ENCODE data around the gene SULT1C4. TPM values are rescaled to one million over a fixed set of nuclear protein-coding genes. Genes with fewer than 3 reads are reported as not detected.

Gene SULT1C4
- total and polyA plus RNA-seq, 2 of the 8 experiments (the other 6 are each of a cell fraction or from before 2014, with no cell fraction given) = 1.5 to 2.1 TPM

- no peak overlapping the region for H3K14ac ChIP-seq (ENCODE audit: insufficient read length)
- ChIA-PET POLR2A (ENCODE audit: partially characterized antibody) (interaction anchor here (1.3 kb wide), 1 partner anchor 14 kb away, joined by 5 read pairs; no protein-coding TSS in a partner anchor), CTCF (ENCODE audit: partially characterized antibody) (interaction anchor here (1.2 to 1.3 kb wide), 2 partner anchors 12 kb away, joined by 5 read pairs; partner anchors contain the start of gene SULT1C4)
- H3K27me3 ChIP-seq (replicated peaks in 1 of 4; ENCODE audit: control insufficient read depth in 3 of 4, extremely low read depth in 1 of 4, insufficient read depth in 3 of 4, low read length in 3 of 4) = no peaks in the 10 kb centered on the region
- no peak overlapping the region for H2BK5ac ChIP-seq (ENCODE audit: low read depth, low read length)
- H2AFZ ChIP-seq (ENCODE audit: low read length) = no peak overlapping the region
- peaks cover 0 to 6% of the 10 kb centered on the region in 2 experiments; a peak in 3 of 4 replicates for H3K9me3 ChIP-seq (ENCODE audit: insufficient read depth in 2 of 2, low read depth in 1 of 2, low read length in 1 of 2)
- no peak overlapping the region for H3K4ac ChIP-seq (replicated peaks; ENCODE audit: insufficient read length, low read depth, low read length)
- H4K20me1 ChIP-seq (replicated peaks in 1 of 2; ENCODE audit: control insufficient read depth in 1 of 2, insufficient read depth in 2 of 2, low read length in 2 of 2) = no peaks in the 10 kb centered on the region
- H3K56ac ChIP-seq (replicated peaks; ENCODE audit: insufficient read length, low read depth, low read length) = no peak overlapping the region
- no peaks in the 10 kb centered on the region for H3K36me3 ChIP-seq (ENCODE audit: control insufficient read depth in 2 of 4, insufficient read depth in 4 of 4, low read length in 3 of 4)
- H3K79me1 ChIP-seq (ENCODE audit: low read depth, low read length) = no peaks in the 10 kb centered on the region
- no peak overlapping the region for H2AK5ac ChIP-seq (ENCODE audit: low read depth, low read length)
- H2BK120ac ChIP-seq (replicated peaks; ENCODE audit: low read depth, low read length) = no peak overlapping the region
- H2BK15ac ChIP-seq (ENCODE audit: low read length) = no peak overlapping the region
- H3K9ac ChIP-seq (replicated peaks in 1 of 4; ENCODE audit: extremely low read depth in 1 of 4, low read depth in 3 of 4, low read length in 3 of 4) = no peak overlapping the region
- FAIRE-seq (no peak), DNase-seq (ENCODE audit: low read depth in 1 of 2, low spot score in 2 of 2) (no peak)
- H2BK20ac ChIP-seq (ENCODE audit: low read length) = no peak overlapping the region
- 81% methylated on average over 2 of the region's 2 CpGs; no CpG with 5 or more reads in 1 of the 2 experiments for WGBS, 2 experiments (ENCODE audit: extremely low coverage in 1 of 2, insufficient coverage in 1 of 2, insufficient read length in 1 of 2, insufficient replicate concordance in 2 of 2, low coverage in 1 of 2, low lambda C conversion rate in 2 of 2, missing lambda C conversion rate in 1 of 2)
- H3K4me2 ChIP-seq (ENCODE audit: insufficient read depth in 1 of 2, low read depth in 2 of 2, low read length in 2 of 2) = no peak overlapping the region
- no peak overlapping the region for H2BK12ac ChIP-seq (ENCODE audit: low read depth, low read length)
- no peak overlapping the region for H3K23ac ChIP-seq (ENCODE audit: insufficient read length)
- H4K5ac ChIP-seq (ENCODE audit: insufficient read length, low read depth, low read length) = no peak overlapping the region
- H3K79me2 ChIP-seq (ENCODE audit: control insufficient read depth in 1 of 2, insufficient read depth in 2 of 2, low read length in 2 of 2) = no peaks in the 10 kb centered on the region
- no peak overlapping the region for H4K91ac ChIP-seq (replicated peaks; ENCODE audit: insufficient read length, low read length)
- no peak overlapping the region for H3K18ac ChIP-seq (ENCODE audit: extremely low read depth, low read length)
- no peaks in the 10 kb centered on the region for H3K23me2 ChIP-seq (ENCODE audit: low read depth, low read length)
- H3K27ac ChIP-seq (ENCODE audit: low read depth, low read length) = no peak overlapping the region
- no peak overlapping the region for H3K4me3 ChIP-seq (ENCODE audit: extremely low read depth in 1 of 4, insufficient read depth in 2 of 4, low read depth in 3 of 4, low read length in 4 of 4)
- H4K8ac ChIP-seq (ENCODE audit: extremely low read depth, insufficient read depth, low read length) = no peak overlapping the region
- H3K4me1 ChIP-seq (replicated peaks in 1 of 4; ENCODE audit: control insufficient read depth in 3 of 4, insufficient read depth in 4 of 4, low read length in 3 of 4) = no peaks in the 10 kb centered on the region
- TF ChIP-seq POLR2AphosphoS5 (IDR thresholded peaks at IDR 0.05; ENCODE audit: low read depth, low read length) (no peak), MAFK (IDR thresholded peaks at IDR 0.05; ENCODE audit: low read depth, low read length) (no peak), BRCA1 (IDR thresholded peaks at IDR 0.05; ENCODE audit: low read depth, low read length) (no peak), SP4 (IDR thresholded peaks at IDR 0.05; ENCODE audit: low read length) (no peak), MAX (IDR thresholded peaks at IDR 0.05) (no peak), BACH1 (IDR thresholded peaks at IDR 0.05; ENCODE audit: low read length) (no peak), NRF1 (IDR thresholded peaks at IDR 0.05; ENCODE audit: low read depth, low read length) (no peak), SIN3A (conservative IDR thresholded peaks at IDR 0.05 in 1 of 2, IDR thresholded peaks at IDR 0.05 in 1 of 2; ENCODE audit: low read depth in 1 of 2, low read length in 2 of 2) (no peak), TAF1 (IDR thresholded peaks at IDR 0.05; ENCODE audit: low read depth, low read length) (no peak), SAP30 (IDR thresholded peaks at IDR 0.05; ENCODE audit: insufficient read depth, insufficient replicate concordance, low read length) (no peak), SUZ12 (IDR thresholded peaks at IDR 0.05; ENCODE audit: low read length) (no peak), TEAD4 (IDR thresholded peaks at IDR 0.05; ENCODE audit: low read depth, low read length) (no peak), SP1 (IDR thresholded peaks at IDR 0.05; ENCODE audit: low read depth, low read length) (no peak), BCL11A (IDR thresholded peaks at IDR 0.05; ENCODE audit: low read depth in 2 of 2, low read length in 2 of 2) (no peak), CHD2 (IDR thresholded peaks at IDR 0.05; ENCODE audit: low read length) (no peak), CHD1 (IDR thresholded peaks at IDR 0.05; ENCODE audit: low read depth, low read length) (no peak)
Observed at GRCh38 chr2:108390340-108390739, 12.6 kb downstream of the SULT1C4 start.

All from H1 (cell line).